NK-92 treated with Interleukin-12 subunit alpha and Interleukin-12 subunit beta, amount 100 ng/mL, for 24 hours (cell line): Measurements from ENCODE around the gene RCN1.
A peak's percentile ranks its signal among the peaks of the same experiment; 100 is the strongest.
"Not testable (repeated sequence)": the region's sequence is repeated elsewhere in the genome, so short reads cannot be mapped to it uniquely, and the experiment has no call there.

ENCODE experiments used
- DNase-seq: peaks from one replicate; lab custom pipeline; 2025; lab: John Stamatoyannopoulos, UW

The RCN1 gene

GRCh38 chr11:32090545-32091370, at the start of gene RCN1:
TSS of gene RCN1 (plus strand) at chr11:32091074. CDS start at chr11:32091197, 123 bp downstream.
- DNase-seq, result peak; percentile 16

DNA sequence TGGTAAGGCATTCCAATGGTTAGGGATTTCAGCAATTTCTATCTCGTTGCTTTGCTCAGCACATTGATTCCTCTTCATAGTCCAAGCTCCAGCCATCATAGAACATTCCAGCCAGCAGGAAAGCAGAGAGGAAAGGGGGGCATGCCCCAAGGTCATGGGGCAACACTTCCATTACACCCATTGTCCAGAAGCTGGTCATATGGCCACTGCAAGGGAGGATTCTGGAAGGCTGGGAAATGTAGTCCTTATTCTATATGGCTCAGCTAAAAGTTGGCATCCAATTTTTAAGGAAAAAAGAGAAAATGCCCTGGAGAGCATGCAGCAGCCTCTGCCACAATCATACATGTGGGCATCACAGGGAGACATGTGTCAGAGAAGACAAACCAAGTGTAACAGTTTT, 47.1 kb upstream of the RCN1 start:
- DNase-seq, result no peak

GRCh38 chr11:32044158-32044863, 46.6 kb upstream of the RCN1 start:
- DNase-seq, result no peak

- DNase-seq, result no peak
Observed at GRCh38 chr11:32045456-32045855, 45.4 kb upstream of the RCN1 start.

DNA sequence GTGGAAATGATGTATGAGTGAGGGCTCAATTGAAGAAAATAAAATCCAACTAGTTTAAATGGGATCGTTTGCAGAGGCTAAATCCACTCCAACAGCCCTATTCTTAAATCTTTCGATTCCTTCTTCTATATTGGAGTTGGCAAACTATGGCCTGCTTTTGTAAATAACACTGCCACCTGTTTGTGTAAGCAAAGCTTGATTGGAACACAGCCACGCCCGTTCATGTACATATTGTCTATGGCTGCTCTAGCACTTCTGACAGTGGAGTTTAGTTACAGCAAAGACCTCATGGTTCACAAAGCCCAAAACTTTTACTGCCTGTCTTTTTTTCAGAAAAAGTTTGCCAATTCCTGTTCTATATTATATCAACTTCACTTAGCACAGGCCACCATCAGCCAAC, 40.6 kb upstream of the RCN1 start:
- DNase-seq, result no peak

DNA sequence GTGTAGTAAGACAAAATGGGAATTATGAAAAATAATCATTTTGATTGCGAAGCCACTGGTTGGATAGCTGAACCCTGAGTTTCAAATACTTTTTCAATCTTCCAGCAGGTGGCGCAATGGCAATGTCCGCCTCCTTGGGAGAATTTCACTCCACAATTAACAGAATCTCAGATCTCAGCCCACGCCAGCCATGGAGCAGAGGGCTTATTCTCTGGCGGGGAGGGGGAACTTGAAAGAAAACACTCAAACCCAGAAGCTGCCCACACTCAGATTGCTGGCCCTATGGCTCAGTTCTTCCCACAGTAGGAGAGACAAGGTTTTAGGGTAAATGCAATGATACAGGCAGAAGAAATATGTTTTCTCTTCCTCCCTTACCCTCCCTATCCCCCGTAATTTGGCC, 38.7 kb upstream of the RCN1 start:
- DNase-seq, result peak; percentile 8

DNA sequence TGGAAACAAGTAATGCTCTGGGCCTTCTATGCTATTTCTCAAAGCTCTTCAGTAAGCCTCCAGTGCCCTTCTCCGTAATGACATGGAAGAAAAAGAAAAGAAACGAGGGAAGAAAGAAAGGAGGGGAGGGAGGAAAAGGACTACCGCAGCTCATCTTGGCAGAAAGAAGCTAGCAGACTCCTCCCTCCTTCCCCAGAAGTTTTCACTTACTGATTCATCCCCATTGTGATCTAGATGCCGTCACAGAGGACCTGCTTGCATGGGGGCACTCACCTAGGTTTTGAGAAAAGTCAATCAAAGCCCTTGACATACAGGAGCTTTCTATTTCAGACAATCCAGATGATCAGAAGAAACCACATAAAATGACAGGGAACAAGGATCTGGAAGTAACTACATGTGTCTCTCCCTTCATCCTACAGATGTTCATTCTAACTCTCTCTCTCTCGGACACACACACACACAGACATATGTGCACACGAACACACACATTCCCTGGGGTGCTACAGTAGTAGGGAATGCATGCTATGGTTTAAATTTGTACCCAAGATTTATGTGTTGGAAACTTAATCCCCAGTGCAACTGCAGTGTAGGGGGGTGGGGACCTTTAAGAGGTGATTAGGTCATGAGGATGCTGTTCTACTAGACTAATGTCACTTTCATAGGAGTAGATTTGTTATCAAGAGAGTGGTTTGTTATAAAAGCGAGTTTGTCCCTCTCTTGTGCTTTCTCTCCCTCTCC, 37.6 kb upstream of the RCN1 start:
- no peak for DNase-seq

- DNase-seq, result no peak
Observed at GRCh38 chr11:32055861-32056260, 35.0 kb upstream of the RCN1 start.

- DNase-seq, result no peak
Observed at GRCh38 chr11:32056438-32056837, 34.4 kb upstream of the RCN1 start.

DNA sequence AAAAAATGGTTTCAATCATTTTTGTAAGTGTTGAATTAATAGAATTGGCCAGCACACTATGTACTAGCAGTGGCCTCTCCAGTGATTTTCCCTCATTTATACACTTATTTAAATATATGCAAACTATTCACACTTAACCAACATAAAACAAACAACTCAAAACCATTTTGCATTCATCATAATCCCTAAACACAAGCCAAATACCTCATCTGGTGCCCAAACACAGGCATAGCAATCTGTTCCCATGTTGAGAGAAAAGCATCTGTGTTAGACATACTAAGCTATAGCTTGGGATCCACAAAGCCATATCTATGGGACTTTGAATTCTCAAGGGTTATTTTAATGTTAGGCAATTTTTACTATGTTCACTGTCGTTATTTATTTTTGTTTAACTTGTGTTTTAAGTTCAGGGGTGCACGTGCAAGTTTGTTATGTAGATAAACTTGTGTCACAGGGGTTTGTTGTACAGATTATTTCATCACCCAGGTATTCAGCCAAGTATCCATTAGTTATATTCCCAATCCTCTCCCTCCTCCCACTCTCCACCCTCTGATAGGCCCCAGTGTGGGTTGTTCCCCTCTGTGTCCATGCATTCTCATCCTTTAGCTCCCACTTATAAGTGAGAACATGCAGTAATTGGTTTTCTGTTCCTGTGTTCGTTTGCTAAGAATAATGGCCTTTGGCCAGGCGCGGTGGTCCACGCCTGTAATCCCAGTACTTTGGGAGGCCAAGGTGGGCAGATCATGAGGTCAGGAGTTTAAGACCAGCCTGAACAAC, 31.0 kb upstream of the RCN1 start:
- no peak for DNase-seq

- DNase-seq, result no peak
Observed at GRCh38 chr11:32062540-32062939, 28.3 kb upstream of the RCN1 start.

GRCh38 chr11:32063031-32063430, 27.8 kb upstream of the RCN1 start:
- DNase-seq, result not testable (repeated sequence)

DNA sequence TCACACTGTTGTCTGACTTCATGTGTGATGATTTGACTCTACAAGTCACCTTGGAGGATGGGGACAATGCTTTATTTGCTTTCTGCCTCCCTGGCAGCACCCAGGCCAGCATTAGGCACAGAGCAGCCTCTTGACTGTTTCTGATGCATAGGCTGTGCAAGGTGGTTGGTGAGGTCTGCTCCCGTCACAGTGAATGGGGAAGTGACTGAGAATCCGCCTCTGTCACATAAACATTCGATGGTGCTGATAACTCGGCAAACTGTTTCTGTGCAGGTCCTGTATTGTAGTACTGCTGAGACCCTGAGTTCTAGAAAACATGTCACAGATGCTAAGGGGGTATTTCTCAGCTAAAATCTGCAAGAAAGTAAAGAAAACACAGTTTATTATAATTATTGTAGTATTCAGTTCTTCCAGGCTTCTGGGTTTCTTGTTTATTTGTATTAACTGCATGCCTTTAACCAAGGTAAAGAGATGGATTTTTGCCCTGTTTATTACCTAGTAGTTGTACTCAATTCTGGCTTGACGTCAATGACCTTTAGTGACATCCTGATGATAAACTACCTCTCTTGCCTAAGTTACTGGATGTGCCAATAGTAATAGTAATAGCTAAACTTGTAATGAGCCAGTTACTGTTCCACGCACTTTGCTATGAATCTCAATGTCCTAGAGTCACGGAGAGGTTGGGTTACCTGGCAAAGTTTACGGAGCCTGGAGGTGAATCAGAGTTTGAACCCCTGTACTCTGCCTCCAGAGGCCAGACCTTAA, 24.8 kb upstream of the RCN1 start:
- DNase-seq, result no peak

DNA sequence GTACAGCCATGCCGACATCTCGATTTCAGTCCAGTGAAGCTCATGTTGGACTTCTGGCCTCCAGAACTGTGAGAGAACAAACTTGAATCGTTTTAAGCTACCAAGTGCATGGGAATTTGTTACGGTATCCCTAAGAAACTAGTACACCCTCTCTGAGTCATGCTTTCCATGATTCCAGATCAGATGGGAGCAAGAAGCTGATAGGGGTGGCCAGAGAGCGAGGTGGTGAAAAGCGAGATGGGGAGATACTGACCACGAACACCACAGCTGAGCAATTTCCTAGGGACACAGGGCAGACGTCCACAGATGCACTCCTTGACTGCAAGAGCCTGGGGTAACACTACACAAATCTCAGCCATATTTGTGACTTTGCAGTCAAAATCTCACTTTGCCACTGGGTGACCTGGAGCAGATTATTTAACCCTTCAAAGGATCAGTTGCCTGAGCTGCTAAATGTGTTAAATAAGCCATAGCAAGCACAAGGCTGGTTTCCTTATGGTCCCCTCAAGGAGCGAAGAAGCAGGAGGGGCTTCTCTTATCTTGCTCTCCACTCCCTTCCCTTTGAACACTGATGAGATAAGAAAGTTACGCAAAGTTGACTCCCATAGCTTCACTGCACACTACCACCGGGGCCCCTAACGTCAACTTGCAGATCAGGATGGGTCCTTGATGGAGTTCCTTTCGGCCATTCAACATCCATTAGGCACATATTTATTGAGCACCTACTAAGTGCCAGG, 22.6 kb upstream of the RCN1 start:
- no peak for DNase-seq

GRCh38 chr11:32069361-32070058, 21.4 kb upstream of the RCN1 start:
- no peak for DNase-seq

- no peak for DNase-seq
Observed at GRCh38 chr11:32070692-32071091, 20.2 kb upstream of the RCN1 start.

DNA sequence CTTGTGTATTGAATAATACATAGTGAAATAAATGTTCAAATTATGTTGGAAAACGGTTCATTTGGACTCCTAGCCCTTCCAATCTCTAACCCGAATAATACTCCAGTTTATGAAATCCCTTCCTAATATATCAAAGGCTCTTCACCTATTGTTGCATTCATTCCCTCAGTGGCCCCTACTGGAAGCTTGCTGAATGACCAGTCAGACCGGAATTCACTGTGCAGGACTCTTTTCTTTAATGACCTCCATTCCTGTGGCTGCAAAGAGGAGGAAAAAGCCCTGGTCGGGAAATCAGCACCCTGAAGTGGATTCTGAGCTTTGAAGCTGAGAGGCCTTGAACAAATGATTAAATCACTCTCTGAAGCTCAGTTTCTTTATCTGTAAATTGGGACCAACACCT, 19.1 kb upstream of the RCN1 start:
- no peak for DNase-seq

DNA sequence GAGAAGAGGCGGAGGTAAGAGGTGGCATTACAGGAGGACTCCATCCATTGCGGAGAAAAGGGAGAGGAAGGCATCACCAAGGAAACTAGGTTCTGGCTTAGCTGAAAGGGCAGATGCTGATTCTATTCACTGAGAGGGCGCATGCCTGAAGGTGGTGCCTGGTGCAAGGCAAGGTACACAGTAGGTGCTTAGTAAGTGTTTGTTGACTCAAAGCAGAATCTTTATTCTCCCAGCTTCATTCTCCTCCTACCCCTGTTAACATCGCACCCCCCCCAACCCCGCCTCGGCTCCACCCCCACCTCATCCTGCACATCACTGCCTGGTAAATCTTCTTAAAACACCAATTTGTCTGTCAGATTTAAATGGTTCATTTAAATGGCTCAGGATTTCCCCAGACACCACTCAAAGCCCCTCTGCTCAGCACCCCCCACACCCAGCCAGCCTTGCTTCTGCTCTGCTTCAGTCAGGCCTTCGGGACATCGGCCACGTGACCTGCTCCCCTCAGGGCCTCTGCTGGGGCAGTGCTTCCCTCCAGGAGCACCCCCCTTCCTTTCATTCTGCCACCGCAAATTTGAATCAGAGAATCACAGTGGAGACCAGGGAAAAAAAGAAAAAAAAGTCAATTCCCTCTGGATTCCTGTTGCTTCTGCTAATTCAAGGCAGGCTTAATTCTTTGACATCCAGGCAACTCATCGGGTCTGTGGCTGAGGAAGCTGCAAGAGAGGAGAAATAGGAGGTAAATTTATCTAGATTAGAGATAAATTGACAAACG, 17.8 kb upstream of the RCN1 start:
- no peak for DNase-seq

- DNase-seq, result no peak
Observed at GRCh38 chr11:32073644-32074026, 17.2 kb upstream of the RCN1 start.
